ENCODE results near the gene AQP2. TPM values are rescaled to one million over a fixed set of nuclear protein-coding genes. Genes with fewer than 3 reads are reported as not detected.

The AQP2 gene
- total and polyA plus RNA-seq, 2 donors (not counting 1 experiment from before 2014, with no cell fraction given): not detected

DNA sequence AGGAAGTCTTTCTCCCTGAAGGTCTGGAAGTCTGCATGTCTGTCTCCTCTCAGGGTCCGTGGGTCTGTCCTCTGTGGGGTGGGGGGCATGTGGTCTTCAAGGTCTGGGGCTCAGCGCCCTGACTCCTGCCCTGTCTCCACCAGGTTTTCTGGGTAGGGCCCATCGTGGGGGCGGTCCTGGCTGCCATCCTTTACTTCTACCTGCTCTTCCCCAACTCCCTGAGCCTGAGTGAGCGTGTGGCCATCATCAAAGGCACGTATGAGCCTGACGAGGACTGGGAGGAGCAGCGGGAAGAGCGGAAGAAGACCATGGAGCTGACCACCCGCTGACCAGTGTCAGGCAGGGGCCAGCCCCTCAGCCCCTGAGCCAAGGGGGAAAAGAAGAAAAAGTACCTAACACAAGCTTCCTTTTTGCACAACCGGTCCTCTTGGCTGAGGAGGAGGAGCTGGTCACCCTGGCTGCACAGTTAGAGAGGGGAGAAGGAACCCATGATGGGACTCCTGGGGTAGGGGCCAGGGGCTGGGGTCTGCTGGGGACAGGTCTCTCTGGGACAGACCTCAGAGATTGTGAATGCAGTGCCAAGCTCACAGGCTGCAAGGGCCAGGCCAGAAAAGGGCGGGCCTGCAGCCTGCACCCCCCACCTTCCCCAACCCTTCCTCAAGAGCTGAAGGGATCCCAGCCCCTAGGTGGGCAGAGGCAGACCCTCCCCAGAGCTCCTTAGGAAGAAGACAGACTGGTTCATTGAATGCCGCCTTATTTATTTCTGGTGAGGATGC lies 14.5 kb downstream of the AQP2 start:
- no peaks in the 10 kb centered on the region for H3K36me3 ChIP-seq (replicated peaks in 1 of 2; ENCODE audit: control extremely low read depth in 1 of 2, control insufficient read depth in 1 of 2, extremely low read depth in 1 of 2, insufficient read depth in 2 of 2, low read length in 1 of 2)
- H3K4me1 ChIP-seq (ENCODE audit: control insufficient read depth in 2 of 2, insufficient read depth in 2 of 2, low read length in 2 of 2): peaks cover 14 to 24% of the 10 kb centered on the region in 2 donors

More for the DNA sequence above, 14.5 kb downstream of the AQP2 start:
- Histone ChIP-seq H3K4me2 (replicated peaks; ENCODE audit: low read depth, low read length, poor library complexity, severe bottlenecking) (no peak overlapping the region), H3K9ac (ENCODE audit: low read length) (no peak overlapping the region), H3K9me3 (ENCODE audit: control extremely low read depth in 1 of 3, control insufficient read depth in 2 of 3, insufficient read depth in 1 of 3, low read length in 2 of 3) (no peaks in the 10 kb centered on the region), H3K27ac (ENCODE audit: low read length in 2 of 2) (no peak overlapping the region), H2AFZ (ENCODE audit: insufficient read depth, low read depth, low read length, poor library complexity, severe bottlenecking) (no peak overlapping the region), H3K79me2 (ENCODE audit: control insufficient read depth, insufficient read depth, low read length) (no peaks in the 10 kb centered on the region), H3K27me3 (replicated peaks in 1 of 4; ENCODE audit: control extremely low read depth in 1 of 4, control insufficient read depth in 3 of 4, insufficient read depth in 4 of 4, low read length in 3 of 4) (peaks cover 0 to 72% (median 25%) of the 10 kb centered on the region in 4 experiments), H3K4me3 (ENCODE audit: control extremely low read depth in 1 of 5, extremely low read depth in 1 of 5, insufficient read depth in 1 of 5, low read depth in 2 of 5, low read length in 4 of 5) (no peak overlapping the region), H4K20me1 (ENCODE audit: control insufficient read depth, insufficient read depth, low read length, poor library complexity, severe bottlenecking) (no peaks in the 10 kb centered on the region)
- no peak overlapping the region for H3K27ac Mint-ChIP-seq
- H3K9me3 Mint-ChIP-seq (ENCODE audit: insufficient read depth): no peaks in the 10 kb centered on the region
- DNase-seq (no peak), ATAC-seq (ENCODE audit: low read depth) (no peak)
- TF ChIP-seq EZH2 (IDR thresholded peaks at IDR 0.05; ENCODE audit: borderline replicate concordance, insufficient read depth, low read depth, low read length, poor library complexity, severe bottlenecking) (no peak), CTCF (IDR thresholded peaks at IDR 0.05) (no peak)
- no peak overlapping the region for H3K4me3 Mint-ChIP-seq
- ChIA-PET CTCF (interaction anchor here (0.6 to 6.5 kb wide), 6 partner anchors 15 to 211 kb away, joined by 3 to 90 read pairs (median 8); no protein-coding TSS in a partner anchor), POLR2A (no interaction called here)
- peaks cover 14% of the 10 kb centered on the region for H3K4me1 Mint-ChIP-seq
- H3K27me3 Mint-ChIP-seq: peaks cover 52% of the 10 kb centered on the region
- 66% methylated on average over 10 of the region's 13 CpGs for WGBS (ENCODE audit: insufficient coverage)
- intact Hi-C loops (cut with micrococcal nuclease): no loop called here
